GM18520 (cell line): Measurements from ENCODE around the gene MPL.
"Not testable (repeated sequence)": the region's sequence is repeated elsewhere in the genome, so short reads cannot be mapped to it uniquely, and the experiment has no call there.

Experiments
- ATAC-seq: cut with Tn5 transposase; IDR thresholded peaks from one replicate; pipeline ENCODE4 v1.9.1; 2021; ENCODE audit not compliant: unreplicated experiment

Gene MPL

DNA sequence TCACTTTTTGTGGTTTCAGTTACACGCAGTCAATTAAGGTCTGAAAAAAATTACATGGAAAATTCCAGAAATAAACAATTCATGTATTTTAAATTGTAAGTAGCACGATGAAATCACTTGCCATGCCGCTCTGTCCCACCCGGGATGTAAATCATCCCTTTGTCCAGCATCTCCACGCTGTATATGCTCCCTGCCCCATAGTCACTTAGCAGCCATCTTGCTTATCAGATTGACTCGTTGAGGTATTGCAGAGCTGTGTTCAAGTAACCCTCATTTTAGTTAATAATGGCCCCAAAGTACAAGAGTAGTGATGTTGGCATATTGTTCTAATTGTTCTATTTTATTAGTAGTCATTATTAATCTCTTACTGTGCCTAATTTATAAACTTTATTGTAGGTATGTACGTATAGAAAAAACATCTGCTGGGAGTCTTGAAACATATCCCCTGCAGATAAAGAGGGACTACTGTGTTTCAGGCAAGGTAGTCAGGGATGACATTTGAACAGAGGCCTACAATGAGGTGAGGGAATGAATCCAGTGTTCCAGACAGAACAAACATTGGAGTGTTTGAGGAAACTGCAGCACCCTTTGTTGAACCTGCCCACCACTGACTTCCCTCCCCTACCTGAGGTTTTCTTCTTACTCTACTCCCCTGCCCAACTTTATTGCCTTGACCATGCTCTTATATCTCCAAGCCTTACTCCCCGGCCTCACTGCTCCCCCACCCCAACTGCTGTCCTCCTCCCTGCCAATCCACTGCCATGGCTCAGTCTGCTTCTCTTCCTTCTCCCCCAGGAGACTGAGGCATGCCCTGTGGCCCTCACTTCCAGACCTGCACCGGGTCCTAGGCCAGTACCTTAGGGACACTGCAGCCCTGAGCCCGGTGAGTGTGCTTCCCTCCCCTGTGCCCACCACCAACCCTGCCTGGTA is 14.1 kb downstream of the MPL start:
- no peak for ATAC-seq

DNA sequence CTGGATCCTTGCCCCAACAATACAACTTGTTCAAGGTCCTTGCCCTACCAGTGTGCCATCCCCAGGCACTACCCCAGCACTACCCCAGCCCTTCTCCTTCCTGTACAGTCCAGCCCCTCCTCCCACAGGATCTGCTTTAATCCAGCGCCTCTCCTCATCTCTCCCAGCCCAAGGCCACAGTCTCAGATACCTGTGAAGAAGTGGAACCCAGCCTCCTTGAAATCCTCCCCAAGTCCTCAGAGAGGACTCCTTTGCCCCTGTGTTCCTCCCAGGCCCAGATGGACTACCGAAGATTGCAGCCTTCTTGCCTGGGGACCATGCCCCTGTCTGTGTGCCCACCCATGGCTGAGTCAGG is 14.7 kb downstream of the MPL start:
- no peak for ATAC-seq

DNA sequence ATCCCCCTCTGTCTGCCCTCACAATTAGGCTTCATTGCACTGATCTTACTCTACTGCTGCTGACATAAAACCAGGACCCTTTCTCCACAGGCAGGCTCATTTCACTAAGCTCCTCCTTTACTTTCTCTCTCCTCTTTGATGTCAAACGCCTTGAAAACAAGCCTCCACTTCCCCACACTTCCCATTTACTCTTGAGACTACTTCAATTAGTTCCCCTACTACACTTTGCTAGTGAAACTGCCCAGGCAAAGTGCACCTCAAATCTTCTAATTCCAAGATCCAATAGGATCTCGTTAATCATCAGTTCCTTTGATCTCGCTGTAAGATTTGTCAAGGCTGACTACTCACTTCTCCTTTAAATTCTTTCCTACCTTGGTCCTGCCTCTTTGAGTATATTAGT is 15.3 kb downstream of the MPL start:
- ATAC-seq = no peak

- ATAC-seq = no peak
These were observed 16.9 kb downstream of the MPL start for GRCh38 chr1:43354471-43354870.

DNA sequence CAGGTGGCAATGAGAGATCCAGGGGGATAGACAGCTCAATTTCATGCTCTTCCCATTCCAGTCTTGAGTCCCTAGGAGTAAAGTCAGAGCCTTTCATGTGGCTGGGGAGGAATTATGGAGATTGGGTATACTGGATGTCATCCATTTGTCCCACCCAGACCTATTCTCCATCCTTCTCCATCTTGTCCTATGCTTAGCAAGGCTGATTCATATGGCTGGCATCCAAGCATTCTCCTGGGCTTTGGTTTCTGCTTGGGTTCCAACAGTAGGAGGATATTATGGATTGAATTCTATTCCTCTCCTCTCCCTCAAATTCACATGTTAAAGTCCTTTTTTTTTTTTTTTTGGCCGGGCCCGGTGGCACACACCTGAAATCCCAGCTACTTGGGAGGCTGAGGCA is 17.3 kb downstream of the MPL start:
- no peak for ATAC-seq

- ATAC-seq = no peak
These were observed 19.6 kb downstream of the MPL start for GRCh38 chr1:43357251-43357650.

GRCh38 chr1:43358121-43358745 is 20.6 kb downstream of the MPL start:
- no peak for ATAC-seq

DNA sequence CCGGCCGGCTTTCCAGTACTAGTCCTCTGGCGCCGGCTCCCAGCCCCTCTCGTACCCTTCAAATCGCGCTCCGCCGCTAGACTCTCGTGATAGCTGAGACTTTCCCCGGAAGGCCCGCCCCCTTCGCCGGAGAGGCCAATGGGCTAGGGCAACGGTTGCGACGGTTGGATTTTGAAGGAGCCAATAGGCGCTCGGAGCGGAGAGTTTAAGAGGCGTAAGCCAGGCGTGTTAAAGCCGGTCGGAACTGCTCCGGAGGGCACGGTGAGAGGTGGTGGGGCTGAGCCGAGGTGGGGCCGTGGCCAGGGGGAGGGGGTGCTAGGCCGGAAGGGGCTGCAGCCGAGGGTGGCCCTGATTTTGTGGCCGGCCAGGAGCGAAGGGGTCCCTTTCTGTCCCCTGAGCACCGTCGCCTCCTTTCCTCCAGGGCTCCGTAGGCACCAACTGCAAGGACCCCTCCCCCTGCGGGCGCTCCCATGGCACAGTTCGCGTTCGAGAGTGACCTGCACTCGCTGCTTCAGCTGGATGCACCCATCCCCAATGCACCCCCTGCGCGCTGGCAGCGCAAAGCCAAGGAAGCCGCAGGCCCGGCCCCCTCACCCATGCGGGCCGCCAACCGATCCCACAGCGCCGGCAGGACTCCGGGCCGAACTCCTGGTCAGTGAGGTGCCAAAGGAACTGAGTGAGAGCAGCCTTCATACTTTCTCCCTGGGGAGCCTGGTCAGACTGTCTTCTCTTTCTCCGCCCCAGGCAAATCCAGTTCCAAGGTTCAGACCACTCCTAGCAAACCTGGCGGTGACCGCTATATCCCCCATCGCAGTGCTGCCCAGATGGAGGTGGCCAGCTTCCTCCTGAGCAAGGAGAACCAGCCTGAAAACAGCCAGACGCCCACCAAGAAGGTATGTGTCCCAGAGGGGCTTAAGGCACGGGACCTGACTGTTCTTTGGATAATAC is 21.4 kb downstream of the MPL start, which contains the start of gene CDC20:
TSS of gene CDC20 (plus strand) at position 236 of the 948 bp plus-strand sequence. CDS start at position 471, 235 bp downstream.
- peak; percentile 90 for ATAC-seq

GRCh38 chr1:43359696-43360095 is 22.1 kb downstream of the MPL start:
- ATAC-seq = no peak

GRCh38 chr1:43360616-43361015 is 23.0 kb downstream of the MPL start:
- ATAC-seq = no peak

GRCh38 chr1:43363283-43363934 is 25.8 kb downstream of the MPL start:
- no peak for ATAC-seq

DNA sequence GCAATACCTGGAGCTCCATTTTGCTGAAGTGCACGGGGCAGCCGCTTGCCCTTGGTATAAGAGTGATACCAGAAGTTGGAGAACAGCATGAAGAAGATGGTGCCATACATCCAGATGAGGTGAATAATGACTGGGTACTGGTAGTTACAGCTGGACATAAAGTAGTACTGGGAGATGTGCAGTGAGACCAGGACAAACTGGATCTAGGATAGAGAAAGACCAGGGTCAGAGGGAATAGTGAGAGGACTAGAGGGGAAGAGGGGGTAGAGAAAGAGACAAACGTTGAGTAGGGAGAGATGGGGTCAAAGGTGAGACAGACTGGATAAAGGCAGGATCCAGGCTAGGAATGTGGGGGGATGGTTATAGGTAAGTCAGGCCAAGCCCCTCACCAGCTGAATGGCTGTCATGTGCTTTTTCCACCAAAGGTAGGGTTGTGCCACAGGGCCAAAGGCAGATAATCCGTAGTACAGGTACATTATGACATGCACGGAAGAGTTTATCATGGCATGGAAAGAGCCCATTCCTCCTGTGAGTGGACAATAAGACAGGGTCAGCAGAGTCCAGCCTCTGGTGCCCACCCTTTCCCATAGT is 26.4 kb downstream of the MPL start:
- no peak for ATAC-seq

DNA sequence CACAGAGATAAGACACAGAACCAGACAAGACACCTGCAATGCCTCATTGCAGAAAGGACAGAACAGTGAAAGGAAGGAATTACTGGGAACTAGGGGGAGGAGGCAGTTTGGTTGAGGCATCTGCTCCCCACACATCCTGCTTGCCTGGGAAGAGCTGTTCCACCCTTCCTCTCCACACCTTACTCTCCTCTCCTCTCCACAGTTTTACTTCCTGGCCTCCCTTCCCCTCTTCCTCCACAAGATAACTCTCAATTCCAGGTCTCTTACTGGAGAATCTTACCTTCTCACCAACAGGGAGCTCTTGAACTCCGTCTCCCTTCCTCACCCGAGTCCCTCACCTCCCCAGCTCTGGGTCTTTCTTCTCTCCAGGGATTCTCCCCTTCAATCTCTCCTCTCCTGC is 28.1 kb downstream of the MPL start:
- no peak for ATAC-seq

DNA sequence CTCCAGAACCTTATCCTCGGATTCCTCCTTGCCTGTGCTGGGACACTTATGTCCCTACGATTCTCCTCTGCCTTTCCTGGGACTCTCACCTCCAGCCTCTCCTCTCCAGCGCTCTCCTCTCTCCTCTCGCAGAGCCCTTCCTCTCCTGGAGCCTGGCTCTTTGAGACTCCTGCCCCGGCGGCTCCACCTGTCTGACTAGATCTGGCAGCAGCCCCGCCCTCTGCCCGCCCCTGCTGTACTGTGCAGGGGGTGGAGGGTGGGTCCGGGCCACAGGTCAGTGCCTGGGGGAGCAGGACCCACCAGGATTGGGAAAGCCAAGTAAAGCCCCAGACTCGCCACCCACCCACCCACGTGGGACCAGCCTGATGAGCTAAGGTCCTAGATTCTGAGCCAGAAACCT is 28.6 kb downstream of the MPL start:
- no peak for ATAC-seq

DNA sequence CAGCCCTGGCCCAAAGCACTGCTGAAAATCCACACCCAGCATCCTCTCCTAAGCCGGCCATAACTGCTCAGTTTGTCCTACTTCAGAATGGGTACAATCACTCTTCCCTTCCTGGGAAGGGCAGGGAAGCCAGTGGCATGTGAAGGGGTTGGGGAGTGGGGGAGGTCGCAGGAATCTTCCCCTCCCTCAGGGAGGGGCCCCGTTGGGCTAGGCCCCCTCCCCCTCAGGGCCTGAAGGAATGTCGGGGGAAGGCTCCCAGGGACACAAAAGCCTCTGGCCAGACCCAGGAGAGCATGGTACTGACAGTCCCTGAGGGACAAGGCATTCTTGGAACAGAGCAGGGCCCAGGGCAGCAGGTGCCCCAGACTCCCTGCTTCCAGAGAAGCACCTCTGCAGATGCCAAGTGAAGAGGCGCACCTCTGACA is 29.0 kb downstream of the MPL start:
- no peak for ATAC-seq

DNA sequence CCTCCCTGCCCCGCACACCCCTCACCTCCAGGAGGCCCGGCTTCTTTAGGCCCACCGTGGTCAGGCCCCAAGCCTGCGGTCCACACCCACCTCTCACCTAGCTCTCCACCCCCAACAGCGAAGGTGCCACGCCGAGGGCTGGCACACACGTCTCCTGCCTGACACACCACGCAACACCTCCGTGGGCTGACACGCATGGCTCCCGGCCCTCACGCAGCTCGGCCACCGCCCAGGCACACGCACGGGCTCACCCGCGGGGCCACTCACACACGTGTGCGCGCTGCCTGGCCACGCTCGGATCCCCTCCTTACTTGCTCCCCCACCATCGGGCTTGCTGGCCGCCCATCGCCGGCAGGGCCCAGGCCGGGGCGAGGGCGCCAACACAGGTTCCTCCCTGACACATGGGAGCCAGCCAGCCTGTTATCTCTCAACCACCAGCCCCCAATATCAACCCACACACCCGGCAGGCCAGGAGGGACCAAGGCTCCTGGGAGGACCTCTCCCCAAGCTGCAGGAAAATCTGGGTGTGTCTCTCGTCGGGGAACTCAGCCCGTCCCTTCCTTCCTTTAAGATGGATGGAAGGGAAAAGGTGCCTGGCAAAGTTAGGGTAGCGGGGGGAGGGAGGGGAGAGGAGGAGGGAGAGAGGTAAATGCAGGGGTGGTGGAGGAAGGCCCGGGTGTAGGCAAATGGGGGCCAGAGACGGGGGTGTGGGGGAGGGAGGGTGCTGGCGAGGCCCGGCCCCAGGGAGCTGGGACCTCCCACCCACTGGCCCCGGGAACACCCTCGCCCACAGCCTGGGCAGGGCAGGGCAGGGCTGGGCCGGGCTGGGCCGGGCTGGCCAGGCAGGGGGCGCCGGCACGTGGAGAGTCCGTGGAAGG is 29.6 kb downstream of the MPL start:
- ATAC-seq = no peak

DNA sequence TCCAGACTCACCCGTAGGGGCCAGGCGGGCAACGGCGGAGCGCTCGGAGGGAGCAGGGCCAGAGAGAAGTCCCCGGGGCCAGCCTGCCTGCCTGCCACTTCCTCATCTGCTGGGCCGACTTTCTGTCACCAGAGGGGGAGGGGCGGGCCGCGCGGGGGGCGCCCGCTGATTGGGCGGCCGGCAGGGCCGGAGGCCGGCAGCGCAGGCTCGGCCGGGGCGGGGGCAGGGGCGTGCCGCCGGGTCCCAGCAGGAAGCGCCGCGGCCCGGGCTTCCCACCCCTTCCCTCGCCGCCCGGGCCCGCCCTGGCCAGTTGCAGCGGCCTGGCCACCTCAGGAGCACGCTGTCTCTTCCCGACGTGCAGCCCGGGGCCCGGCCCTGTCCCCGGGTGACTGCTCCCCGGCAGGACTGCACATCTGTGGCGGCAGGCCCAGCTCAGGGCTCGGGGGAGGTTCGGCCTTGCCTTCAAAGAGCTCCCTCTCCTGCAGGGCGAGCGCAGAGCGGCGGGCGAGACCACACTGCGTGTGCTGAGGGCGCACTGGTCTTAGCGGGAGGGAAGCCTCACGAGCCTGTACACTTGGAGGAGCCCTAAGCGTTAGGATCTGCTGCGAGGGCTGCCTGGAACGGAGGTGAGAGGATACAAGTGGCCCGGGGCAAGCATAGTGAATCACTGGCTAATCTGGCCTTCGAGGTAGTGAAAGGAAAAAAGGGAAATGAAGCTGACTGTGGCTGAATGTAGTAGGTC is 30.5 kb downstream of the MPL start, which contains the start of gene ELOVL1:
TSS of gene ELOVL1 (minus strand) at position 108 of the 742 bp plus-strand sequence. CDS start 2,402 bp downstream, outside the sequence.
- ATAC-seq = peak; percentile 51

GRCh38 chr1:43368646-43369020 is 31.0 kb downstream of the MPL start:
- ATAC-seq = no peak

DNA sequence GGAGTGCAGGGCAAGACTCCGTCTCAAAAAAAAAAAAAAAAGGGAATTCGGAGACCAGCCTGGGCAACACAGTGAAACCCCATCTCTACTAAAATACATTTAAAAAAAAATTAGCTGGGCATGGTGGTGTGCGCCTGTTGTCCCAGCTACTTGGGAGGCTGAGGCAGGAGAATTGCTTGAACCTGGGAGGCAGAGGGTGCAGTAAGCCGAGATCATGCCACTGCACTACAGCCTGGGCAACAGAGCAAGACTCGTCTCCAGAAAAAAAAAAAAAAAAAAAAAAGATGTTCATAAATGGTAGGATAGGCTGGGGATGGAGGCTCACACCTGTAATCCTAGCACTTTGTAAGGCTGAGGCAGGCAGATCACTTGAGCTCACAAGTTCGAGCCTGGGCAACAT is 32.2 kb downstream of the MPL start:
- not testable (repeated sequence) for ATAC-seq
